NCI-H510A treated with DMSO at 0.1 percent for 48 hours (cell line): ENCODE results near the gene CMIP.
A peak's percentile ranks its signal among the peaks of the same experiment; 100 is the strongest.

Experiments
- DNase-seq: peaks from one replicate; lab custom pipeline; 2025; lab: John Stamatoyannopoulos, UW

The CMIP gene

DNA sequence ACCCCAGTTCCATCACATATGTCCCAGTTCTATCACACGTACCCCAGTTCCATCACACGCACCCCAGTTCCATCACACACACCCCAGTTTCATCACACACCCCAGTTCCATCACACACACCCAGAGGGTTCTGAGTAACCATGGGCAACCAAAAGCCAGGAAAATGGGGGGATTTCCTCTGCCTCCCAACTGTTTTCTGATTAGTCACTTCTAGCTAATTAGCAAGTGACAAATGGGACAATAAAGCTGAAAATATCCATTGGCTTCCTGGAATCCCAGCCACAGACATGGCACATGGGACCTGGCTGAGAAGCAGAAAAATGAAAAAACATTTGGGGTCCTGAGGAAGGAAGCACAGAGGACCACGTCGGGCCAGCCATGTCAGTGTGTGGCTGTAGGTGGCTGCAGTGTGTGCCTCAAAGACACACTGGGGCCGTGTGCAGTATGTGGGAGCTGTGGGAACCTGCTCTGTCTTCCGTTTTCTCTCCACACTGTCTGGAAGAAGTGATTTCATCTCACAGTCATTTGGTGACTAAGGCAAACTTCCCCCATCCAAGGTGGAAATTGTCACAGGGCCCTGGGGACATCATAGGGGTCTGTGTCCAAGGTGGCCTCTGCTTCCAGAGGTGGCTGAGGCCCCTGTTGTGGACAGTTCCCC, 106.7 kb downstream of the CMIP start:
- DNase-seq = no peak

DNA sequence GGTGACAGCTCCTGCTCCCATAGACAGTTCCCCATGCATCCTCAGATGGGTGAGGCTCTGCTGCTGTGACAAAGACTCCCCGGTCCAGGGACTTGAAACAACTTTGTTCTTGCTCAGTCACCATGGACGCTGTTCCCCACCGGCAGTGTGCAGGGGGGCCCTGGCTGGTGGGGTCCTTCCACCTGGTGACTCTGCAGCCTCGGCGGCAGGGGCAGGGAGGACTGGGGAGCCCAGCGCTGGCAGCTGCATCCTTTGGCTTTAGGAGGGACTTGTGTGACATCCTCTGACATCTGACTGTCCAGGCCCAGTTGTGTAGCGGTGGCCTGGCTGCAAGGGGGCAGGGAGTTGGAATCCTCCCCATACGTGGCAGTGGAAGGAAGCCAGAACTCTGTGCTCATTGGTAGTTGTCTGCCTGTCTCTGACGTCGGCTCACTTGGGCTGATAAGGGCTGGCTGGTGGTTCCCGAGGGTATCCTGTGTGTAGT, 107.3 kb downstream of the CMIP start:
- no peak for DNase-seq

DNA sequence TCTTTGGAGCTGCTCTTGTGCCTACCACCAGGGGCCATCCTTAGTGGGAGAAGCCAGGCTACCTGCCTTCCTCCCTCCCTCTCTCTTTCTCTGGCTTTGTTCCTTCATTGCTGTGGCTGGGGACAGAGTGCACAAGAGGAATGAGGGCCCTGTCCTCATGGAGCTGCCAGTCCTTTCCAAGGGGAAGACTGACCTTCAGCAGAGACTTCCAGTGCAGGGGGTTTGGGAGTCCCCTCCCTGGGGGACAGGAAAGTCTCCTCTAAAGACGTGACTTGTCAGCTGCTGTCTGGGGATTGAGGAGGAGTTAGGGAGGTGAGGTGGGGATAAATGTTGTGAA, 108.1 kb downstream of the CMIP start:
- DNase-seq = no peak

DNA sequence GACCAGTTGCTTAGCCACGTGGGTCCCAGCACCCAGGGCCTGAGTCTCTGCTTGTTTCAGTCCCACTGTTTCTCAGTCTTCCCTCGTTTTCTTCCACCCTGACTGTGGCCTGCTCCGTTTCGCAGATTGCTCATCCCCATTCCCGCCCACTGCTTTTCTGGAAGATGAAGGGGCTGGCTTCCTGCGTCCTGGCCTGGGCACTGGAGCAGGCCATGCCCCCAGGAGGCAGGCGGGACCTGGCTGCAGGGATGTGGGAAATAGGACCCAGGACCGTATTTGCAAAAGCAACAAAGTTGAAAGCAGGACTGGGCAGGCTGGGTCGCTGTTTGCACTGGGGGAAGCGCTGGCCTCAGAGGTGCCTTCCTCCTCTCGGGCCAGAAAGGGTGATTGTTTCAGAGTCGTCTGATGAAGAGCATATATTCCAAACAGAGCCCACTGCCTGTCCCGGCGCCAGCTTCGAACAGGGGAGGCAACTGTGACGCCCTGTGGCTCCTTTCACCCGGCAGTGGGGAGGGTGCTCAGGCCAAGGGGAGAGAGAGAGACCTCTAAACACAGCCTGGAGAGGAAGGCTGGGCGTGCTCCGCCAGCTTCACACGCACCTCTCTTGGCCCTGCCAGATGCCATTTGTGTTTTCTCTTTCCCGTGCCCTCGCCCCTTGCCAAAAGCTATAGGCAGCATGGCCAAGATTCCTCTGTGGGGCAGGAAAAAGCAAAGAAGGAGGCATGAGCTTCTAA, 108.6 kb downstream of the CMIP start:
- DNase-seq = no peak

DNA sequence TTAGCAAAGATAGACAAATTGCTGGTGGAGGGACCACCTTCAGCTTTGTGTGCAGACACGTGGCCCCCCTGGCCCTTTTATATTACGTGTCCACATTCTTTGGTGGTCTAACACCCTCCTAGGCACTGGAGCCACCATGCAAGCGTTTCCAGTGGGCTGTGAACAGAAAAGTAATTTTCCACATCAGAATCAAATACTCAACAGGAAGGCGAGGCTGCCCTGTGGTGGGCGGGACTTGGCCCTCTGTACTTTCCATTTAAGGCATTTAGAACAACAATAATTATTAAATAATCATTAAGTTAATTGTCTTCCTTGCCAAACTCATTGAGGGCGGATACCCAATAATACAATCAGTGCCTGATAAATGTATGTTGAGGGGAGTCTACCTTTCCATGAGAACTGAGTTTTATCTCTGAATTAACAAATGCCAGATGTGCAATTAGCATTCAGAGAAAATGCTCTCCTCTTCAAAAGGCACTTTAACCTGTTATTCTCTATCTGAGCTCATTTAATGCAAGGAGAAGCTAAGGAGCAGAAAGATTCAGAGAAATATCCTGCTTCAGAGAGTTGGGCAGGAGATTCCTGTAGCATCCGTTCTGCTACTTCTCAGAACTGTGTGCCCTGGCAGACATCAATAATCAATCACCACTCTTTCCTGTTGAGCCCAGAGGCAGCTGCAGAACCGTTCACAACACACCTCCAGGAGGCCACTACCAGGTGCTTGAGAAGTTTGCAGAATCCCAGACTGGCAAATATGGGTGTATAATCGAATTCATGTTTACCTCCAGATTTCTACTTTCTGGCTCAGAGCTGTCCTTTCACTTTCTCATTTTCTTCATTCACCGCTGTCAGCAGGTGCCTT, 109.4 kb downstream of the CMIP start:
- no peak for DNase-seq

DNA sequence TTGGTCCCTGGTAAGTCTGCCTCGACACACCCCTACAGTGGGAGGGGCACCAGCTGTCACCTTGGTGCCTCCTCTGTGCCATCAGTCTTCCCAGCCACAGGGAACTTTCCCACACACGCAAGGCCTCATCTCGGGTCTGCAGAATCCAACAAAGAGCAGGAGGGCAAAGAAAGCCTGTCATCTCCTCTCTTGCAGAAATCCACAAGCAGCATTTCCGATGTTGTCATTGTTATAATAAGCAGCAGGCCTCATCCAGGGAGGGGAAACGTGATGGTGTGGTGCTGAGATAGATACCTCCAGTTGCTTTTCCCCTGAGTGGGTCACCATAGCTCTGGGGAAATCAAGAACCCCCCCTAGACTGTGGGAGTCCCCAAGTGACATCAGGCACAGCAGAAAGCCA, 110.4 kb downstream of the CMIP start:
- DNase-seq = no peak

DNA sequence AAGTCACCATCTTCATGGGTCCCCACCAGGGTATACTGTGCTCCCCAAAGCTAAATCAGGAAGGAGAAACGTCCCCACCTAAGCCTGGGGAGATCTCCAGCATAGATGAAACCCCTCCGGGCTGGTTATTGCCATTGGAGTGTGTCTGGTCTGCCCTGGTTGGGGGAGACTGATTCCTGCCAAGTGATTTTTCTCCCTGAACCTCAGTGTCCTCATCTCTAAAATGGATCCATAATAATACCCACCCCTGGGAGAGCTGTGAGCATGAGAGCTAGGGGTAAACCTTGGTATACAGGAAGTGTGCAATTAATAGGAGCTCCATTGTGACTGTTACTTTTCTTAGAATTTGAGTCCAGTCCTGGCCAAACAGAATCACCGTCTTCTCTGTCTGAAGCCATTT, 111.1 kb downstream of the CMIP start:
- DNase-seq = no peak

DNA sequence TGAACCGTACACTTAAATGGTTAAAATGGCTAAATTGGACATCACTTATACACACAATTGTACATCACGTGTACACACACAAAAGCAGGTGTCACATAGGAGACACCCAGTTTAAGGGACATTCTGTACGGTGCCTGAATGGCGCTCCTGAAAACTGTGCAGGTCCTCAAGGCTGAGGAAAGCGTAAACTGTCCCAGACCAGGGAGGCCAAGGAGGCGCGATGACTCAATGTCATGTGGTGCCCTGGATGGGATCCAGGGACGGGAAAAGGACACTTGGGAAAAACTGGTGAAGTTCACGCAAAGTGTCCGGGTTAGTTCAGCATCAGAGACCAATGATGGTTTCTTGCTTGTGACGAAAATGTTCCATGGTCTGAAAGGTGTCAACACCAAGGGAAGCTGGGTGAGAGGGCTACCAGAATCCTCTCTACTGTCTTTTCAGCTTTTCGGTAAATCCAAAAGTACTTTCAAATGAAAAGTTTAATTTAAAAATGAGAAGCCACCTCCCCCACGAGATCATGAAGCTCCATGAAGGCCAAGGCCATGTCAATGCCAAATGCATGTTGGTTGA, 112.2 kb downstream of the CMIP start:
- no peak for DNase-seq

DNA sequence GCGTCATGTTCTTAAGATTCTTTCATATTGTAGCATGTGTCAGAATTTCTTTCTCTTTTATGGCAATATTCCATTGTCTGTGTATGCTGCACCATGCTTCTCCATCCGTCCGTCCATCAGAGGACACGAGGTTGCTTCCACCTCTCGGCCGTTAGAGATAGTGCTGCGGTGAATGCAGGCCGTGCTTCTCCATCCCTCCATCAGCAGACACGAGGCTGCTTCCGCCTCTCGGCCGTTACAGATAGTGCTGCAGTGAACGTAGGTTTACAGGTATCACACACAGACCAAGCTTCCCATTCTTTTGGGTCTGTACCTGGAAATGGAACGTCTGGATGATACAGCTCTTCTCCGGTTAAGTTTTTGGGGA, 113.5 kb downstream of the CMIP start:
- no peak for DNase-seq

DNA sequence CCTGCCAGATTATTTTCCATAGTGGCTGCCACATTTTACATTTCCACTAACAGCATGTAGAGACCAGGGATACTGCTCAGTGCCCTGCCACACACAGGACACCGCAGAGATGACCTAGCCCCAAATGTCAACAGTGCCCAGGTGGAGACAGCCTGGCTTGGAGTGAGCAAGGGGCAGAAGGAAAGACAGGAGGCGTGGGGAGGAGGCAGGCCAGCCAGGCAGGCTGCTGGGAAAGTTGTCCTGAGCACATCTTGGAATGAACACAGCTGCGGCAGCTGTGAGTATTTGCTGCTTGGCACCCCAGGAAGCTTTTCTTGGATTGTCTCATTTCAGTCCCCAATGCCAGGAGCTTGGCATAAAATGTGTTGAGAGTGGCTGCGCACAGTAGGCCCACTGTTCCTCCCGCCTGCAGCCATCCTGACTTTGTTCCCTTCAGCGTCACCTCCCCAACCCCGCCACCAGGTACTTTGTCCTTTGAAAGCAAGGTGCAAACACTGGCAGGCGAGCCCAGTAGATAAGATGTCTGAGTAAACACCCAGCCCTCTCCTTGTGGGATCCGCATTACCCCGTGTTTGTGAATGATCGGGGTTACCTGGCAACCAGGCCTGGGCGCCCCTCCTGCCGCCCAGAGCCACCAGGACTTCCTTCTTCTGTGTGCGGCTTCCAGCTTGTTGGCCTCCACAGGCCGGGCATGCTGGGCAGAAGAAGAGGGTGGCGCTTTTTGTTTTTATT, 114.0 kb downstream of the CMIP start:
- peak; percentile 89 for DNase-seq

DNA sequence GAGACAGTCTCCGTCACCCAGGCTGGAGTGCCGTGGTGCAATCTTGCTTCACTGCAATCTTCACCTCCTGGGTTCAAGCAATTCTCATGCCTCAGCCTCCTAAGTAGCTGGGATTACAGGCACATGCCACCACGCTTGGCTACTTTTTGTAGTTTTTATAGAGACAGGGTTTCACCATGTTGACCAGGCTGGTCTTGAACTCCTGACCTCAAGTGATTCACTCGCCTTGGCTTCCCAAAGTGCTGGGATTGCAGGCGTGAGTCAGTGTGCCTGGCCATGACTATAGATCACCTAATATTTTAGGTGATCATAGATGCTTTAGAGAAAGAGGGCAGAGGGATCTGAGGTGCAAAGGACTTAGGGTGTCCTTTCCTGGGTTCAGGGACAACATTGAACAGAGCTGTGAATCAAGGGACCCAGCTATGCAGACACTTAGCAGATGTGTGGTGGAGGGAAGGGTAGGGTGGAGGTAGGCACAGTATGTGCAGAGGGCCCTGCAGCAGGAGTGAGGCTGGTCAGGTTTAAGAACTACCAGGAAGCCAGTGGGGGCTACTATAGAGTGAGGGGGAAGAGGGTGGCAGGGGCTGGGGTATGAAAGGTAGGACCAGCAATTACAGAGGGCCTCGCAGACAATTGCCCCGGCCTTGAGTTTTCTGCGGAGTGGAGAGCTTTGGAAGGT, 116.5 kb downstream of the CMIP start:
- DNase-seq = no peak

DNA sequence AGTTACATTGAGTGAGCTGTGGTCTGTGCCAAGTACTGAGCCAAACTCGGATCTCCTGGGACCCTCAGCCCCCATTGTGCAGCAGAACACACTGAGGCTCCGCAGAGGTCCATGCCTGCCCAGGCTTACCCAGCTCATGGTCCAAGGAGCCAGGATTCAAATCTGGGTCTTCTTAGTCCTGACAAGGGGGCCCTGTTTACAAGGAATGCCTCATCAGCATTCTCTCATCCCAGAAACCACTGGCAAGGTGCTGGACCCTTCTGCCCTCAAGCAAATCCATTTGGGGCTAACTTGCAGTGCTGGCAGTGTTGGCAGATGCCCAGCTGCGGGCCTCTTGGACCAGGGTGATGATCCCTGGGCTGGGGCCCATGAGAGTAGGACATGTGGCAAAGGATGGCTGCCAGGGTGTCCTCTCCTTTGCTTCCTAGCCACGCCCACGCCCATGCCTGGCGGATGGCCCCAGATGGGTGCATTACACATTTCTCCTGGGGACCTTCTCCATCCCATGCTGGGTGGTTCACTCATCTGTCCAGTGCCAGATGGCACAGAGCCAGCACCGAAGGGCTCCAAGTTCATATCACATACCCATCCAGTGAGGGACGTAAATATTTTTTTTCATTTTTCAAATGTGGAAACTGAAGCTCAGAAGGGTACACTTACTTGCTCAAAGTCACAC, 117.7 kb downstream of the CMIP start:
- no peak for DNase-seq

DNA sequence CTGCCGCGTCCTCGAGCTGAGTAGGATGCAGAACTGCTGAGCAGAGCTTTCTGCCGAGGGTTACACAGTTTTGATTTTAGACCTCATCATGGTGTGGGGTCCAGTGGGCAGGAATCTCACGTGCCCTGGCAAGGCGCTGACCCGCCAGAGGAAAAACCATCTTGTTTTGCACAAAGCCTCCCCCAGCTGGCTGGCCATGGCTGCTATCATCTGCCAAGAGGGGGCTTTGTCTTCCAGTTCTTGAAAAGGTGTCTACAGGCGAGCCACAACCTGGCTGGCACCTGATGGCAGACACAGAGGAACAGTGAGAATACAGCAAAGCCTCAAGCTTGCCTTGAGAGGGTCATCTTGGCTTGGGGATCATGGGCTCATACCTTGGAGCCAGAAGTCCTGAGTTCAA, 118.3 kb downstream of the CMIP start:
- no peak for DNase-seq

DNA sequence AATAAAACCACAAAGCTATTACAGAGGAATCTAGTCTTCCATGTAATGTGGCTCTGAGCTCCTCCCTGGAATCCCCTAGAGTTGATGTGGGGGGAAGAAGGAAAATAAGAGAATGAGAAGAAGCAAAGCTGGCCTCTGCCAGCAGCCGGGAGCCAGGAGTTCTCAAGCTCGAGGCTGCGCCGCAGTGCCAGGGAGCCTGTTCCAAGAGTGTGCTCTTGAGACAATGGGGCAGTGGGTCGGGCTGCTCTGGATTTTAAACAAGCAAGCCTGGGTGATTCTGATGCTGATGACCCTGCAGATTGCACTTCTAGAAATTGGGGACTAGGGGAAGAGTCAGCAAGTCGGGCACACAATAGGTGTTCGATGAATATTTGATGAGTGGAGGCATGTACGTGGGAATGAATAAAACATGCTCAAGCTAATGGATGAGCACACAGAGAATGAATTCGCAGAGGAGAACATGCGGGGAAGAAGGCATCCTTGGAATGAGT, 119.9 kb downstream of the CMIP start:
- no peak for DNase-seq

DNA sequence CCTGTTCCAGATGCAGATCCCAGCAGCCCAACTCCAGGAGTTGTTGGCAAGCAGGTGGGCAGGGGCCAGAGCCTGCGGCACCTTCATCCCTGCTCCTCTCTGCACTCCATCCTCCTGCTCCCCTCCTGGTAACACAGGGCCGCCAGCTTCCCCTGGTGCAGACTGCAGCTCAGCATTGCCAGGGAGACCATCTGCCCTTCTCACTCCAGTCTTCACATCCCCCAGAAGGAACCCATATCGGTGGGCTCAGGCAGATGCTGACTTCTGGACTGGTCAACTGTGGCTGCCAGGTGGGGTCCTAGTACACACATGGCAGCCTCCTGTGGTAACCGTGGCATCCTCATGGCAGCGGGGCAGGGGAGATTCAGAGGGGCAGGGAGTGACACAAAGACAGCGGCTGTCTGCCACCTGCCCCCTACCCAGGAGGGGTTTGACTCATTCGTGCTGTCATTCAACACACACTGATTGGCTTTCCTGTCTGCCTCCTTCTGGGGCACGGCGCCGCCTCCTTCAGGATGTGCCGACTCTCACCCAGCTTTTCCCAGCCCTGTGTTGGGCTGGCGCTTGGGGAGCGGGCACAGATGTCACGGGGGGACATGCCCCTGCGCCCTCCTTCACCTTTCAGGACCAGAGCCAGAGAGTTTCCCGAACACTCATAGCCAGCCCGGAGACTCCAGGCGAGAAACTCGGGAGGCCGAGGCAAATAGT, 120.9 kb downstream of the CMIP start:
- no peak for DNase-seq

DNA sequence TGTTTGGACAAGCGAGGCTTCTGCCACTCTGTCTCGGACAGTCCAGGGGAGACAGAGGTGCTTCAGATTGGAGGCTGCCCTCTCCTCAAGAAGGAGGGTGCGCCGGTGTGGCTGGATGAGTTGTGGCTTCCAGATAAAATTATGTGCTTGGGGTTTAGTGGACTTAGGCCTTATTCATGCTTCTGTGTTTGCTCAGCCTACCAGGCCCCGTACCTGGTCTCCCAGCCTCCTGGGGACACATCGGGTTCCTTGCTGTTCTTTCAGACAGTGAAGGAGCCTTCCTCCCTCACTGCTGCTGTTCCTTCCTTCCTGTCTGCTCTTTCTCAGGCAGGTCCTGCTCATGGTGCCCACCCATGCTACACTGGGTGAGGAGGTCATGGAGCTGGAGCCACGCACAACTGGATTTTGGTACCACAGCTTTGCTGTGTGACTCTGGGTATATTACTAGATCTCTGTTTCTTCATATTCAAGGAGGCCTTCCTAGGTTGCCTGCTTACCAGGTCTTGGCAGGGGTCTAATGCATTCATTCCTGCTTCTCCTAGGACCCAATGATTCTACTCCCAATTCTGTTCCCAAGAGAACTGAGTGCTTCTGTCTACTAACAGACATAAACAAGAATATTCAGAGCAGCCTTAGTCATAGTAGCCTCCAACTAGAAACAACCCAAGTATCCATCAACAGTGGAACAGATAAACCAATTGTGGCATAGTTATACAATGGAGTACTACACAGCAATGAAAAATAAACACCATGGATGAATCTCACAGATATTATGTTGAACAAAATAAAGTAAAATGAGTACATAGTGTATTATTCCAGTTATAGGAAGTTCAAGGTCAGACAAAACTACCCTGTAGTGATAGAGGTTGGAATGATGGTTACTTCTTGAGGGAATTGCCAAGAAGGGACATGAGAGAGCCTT, 121.7 kb downstream of the CMIP start:
- no peak for DNase-seq

DNA sequence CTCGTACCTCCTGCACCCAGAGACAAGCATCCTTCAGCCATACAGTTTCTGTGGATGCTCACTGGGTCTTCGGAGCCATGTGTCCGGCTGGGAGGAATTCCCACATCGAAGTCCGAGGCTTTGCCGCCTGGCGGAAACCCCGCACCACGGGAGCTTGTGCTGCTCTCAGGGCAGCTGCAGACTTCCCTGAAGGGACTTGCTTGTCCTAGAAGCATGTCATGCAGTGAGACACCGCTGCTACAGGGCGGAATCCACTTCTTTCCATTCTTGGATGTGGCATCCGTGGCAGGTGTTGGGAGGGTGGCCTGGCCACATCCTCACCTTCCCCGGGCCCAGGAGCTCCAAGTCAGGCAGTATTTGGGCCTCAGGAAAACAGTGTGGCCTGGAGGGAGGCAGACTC, 122.5 kb downstream of the CMIP start:
- DNase-seq = no peak

DNA sequence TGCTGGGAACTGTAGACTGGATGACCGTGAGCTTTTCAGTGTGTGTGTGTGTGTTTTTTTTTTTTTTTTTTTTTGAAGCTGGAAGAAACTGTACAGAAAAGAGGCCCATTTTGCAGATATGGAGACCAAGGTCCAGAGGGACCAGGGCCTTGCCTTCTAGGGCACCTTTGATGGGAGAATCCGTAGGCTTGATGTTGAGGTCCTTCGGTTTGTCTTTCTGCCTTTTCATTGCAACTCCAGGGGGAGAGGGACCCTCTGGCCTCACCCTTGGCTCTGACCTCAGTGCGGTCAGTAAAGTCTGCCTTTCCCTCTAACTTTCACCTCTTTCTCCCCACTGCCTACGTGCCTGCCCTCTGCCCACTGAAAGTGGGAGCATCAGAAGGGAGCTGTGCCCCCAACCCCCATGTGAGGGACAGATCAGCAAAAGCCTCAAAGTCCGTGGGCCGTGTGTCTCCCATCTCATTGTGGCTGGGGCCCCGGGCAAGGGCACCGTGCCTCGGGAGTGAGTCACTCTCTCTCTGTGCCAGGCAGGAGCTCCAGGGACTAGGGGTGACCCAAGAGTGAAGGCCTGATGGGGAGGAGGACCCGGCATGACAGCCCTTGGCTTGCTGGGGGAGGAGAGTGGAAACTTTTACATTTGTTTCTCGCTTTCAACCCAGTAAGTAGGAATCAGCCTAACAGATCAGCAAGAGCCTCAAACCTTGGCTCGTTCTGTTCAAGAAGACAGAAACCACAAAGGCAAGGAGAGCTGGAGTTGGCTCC, 123.6 kb downstream of the CMIP start:
- no peak for DNase-seq
